GM19324 (cell line): Measurements from ENCODE around the gene PRRG4.
"Not testable (repeated sequence)": the region's sequence is repeated elsewhere in the genome, so short reads cannot be mapped to it uniquely, and the experiment has no call there.

ENCODE experiments used
- ATAC-seq: cut with Tn5 transposase; IDR thresholded peaks from one replicate; pipeline ENCODE4 v1.9.1; 2021; ENCODE audit warnings: mild to moderate bottlenecking, moderate library complexity; ENCODE audit not compliant: unreplicated experiment, low FRiP score

Gene PRRG4

DNA sequence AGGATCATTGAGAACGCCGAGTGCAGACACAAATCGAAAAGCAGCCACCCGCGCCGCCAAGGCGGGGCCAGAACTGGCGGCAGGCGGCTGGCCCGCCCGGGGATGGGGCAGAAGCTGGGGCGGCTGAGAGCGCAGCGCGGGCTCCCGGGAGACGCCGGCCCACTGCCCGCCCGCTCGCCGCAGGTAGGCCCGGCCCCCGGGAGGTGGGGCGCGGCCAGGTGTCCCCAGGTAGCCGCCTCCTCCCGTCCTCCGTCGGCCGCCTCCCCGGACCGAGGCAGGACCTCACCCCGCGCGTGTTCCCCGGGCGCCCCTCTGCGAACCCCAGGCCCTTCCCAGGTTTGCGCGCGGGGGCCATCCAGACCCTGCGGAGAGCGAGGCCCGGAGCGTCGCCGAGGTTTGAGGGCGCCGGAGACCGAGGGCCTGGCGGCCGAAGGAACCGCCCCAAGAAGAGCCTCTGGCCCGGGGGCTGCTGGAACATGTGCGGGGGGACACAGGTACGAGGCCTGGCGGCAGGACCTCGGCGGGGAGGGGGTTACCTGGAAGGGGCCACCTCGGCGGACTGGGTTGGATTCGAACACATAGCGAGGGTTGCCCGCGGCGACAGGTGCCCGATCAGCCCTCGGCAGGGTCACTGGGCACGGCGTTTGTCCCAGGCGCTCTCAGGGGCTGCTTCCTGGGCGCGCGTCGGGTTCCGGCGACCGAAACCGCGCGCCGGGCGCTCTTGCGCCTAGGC, at the start of gene PRRG4:
PRRG4 (plus strand) TSS at position 248 of the 733 bp plus-strand sequence. CDS start 603 bp downstream, outside the sequence.
- ATAC-seq: peak; percentile 78

- not testable (repeated sequence) for ATAC-seq
These were observed 48.9 kb upstream of the PRRG4 start for GRCh38 chr11:32780839-32781238.

DNA sequence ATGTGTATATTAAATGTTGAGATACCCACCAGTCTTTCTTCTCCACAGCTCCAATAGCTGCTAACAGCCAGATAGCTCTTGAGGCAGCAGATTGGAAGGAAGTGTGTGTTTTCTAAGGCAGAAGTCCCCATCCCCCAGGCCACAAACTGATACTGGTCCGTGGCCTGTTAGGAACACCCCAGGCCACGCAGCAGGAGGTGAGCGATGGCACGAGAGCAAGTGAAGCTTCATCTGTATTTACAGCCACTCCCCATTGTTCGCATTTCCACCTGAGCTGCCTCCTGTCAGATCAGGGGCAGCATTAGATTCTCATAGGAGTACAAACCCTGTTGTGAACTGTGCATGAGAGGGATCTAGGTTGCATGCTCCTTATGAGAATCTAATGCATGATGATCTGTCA, 48.0 kb upstream of the PRRG4 start:
- ATAC-seq: no peak

- no peak for ATAC-seq
These were observed 44.5 kb upstream of the PRRG4 start for GRCh38 chr11:32785262-32785661.

GRCh38 chr11:32786811-32787210, 42.9 kb upstream of the PRRG4 start:
- no peak for ATAC-seq

DNA sequence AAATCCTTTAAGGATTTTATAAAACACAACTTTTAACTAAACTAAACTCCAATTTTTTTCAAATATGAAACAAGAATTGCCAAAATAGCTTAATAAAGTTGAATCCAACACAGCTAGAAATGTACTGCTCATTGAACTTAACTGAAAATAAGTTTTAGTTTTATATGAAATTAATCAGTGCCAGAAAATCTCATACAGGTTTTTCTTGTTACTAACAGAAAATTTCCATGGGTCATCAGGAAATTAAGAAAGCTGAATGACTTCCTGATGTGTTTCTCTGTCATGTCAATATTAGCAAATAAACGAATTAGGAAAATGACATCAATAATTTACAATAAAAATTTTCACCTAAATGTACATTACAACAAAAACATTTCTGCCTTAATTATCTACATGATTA, 38.8 kb upstream of the PRRG4 start:
- no peak for ATAC-seq

DNA sequence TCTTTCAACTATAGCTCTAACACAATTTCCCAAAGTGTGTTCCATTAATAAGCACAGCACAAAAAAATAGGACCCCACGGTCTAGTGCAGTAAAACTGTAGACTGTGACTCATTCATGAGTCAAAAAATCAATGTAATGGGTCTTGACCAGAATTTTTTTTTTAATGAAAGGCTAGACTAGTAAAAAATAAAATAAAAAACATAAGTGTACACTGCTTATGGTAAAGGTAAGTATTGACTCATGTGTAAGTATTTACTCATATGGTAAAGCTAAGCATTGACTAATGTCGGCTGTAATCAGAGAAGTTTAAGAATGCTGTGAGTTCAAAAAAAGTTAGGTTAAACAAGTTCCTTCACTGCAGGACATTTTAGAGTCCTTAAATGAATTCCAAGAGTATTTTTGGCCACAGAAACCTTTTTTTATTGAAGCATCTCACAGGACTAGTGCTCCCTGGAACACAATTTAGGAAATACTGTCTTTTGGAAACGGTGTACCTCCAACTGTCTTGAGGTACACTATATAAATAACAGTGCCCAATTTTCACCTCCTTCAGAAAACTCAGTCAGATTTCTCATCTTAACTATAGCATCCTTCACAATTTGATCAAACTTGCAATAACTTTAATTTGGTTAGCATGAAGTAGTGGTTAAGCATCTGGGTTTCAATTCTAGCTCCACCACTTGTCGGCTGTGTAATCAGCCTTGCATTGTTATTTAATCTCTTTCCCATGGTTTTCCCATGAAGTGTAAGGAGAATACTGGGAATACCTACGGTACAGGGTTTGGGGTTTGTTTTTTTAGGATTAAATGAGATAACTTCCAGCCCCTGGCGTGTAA, 37.4 kb upstream of the PRRG4 start:
- ATAC-seq: peak; percentile 15

- ATAC-seq: peak; percentile 67
These were observed 36.7 kb upstream of the PRRG4 start for GRCh38 chr11:32792948-32793475.

GRCh38 chr11:32794439-32794838, 35.3 kb upstream of the PRRG4 start, which contains the start of gene CCDC73:
TSS of gene CCDC73 (minus strand) at chr11:32794662. CDS start at chr11:32760243, 34,419 bp downstream.
- ATAC-seq: no peak

GRCh38 chr11:32796425-32796824, 33.3 kb upstream of the PRRG4 start:
- no peak for ATAC-seq

GRCh38 chr11:32809313-32809712, 20.4 kb upstream of the PRRG4 start:
- peak; percentile 93 for ATAC-seq

DNA sequence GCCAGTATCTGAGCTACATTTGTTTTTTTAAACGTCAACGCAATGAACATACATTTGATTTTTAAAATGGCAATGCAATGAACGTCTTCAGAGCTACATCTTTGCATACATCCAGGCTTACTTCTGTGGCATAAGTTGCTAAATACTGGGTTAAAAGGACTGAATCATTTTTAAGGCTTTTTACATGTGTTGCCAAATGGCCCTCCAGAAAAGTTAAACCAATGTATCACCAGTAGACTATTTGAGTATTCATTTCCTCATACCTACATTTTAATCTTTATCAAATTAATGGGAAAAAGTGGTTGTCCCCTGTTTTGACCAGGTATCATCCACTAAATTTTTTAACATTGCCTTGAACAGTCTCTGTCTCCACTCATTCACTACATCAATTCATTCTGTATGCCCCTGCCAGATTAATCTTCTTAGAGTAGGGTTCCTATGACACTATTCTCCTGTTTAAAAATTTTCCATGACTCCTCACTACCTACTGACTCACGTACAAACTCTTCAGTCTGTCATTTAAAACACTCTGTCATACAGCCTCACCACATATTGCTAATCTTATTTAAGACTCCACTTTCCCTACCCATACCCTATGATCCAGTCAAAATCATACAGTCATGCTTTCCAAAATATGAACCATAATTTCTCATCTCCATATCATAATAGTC, 12.4 kb upstream of the PRRG4 start:
- no peak for ATAC-seq

DNA sequence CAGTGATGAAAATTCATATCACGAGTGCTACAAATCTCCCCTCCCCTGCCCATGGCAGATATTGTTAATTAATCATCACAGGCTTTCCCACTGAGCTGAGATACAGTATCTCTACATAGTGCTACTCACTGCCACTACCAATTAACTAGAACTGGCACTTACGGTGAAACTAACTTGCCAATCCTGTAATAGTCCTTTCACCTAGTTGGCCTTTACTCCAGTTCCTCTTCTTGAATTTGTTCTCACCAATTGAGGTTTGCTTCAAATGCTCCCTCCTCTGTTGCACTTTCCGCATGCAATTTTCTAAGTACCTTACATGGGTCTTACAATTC, 11.9 kb upstream of the PRRG4 start:
- ATAC-seq: no peak

- no peak for ATAC-seq
These were observed 10.5 kb upstream of the PRRG4 start for GRCh38 chr11:32819187-32819586.

GRCh38 chr11:32820497-32820896, 9.2 kb upstream of the PRRG4 start:
- ATAC-seq: no peak

DNA sequence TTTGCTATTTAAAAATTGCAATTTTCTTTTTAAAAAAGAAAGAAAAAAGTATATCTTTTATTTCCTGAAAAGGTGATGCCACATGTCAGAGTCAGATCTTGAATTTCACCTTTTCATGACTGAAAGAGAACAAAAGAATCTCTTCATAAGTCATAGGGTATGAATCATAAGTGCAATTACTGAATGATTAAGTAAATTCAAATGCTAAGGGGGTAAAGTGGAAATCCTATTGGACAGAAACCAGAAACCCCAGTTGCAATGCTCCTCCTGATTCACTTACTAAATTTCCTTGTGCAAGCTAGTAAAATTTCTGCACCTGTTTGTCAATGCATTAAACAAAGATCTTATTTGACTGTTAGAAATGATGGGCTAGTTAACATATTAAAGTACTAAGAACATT, 8.2 kb upstream of the PRRG4 start:
- ATAC-seq: no peak

GRCh38 chr11:32821917-32822560, 7.7 kb upstream of the PRRG4 start:
- ATAC-seq: peak; percentile 53

- ATAC-seq: not testable (repeated sequence)
These were observed 6.1 kb upstream of the PRRG4 start for GRCh38 chr11:32823617-32824016.

- ATAC-seq: no peak
These were observed 3.6 kb upstream of the PRRG4 start for GRCh38 chr11:32826113-32826512.

GRCh38 chr11:32827276-32827675, 2.5 kb upstream of the PRRG4 start:
- no peak for ATAC-seq
